Measurements from ENCODE around the gene HDC. TPM values are rescaled to one million over a fixed set of nuclear protein-coding genes. Genes with fewer than 3 reads are reported as not detected.

HDC gene
- total and polyA plus RNA-seq, 2 of the 13 experiments (the other 11 are each of a cell fraction or from before 2014, with no cell fraction given) = not detected

DNA sequence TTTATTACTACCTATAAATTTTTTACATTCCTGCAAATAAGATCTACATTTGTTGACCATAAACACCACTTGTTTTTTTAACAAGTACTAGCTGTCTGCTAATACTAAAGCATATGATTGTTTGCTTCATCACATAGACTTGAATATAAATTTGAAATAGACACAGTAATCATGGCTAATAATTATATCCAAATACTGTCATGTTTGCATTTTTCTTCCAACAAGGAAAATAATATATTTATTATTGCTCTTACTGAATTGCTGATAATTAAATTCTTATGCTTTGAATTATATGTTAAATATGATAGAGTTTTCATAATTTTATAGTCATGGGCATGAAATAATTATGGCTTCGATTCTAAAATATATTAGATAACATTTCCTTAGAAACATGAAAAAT is 40.5 kb downstream of the HDC start:
- WGBS (ENCODE audit: low lambda C conversion rate) = 98% methylated on average over 1 of the region's 1 CpG
- DNase-seq (ENCODE audit: low spot score) = no peak
- CTCF ChIA-PET (ENCODE audit: low intra/inter-chr PET ratio, low total read pairs) = no interaction called here

DNA sequence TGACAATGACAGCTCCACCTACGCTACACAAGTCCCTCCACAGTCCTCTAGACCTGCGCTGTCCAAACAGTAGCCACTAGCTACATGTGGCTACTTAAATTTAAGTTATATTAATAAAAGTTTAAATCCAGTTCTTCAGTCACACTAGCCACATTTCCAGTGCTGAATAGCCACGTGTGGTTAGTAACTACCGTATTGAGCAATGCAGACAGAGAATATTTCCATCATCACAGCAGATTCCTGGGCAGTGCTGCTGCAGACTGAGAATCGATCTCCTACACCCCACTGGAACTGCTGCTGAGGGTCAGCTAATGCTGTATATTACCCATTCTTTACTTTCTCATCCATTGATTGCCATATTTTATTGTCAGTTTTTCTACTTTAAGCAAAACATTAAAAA is 40.9 kb downstream of the HDC start:
- in situ Hi-C loops (cut with HindIII; ENCODE audit: extremely low pct_ligation_motif_present, low pct_unique_long_range_greater_than_20kb) (no loop called here), intact Hi-C loops (cut with micrococcal nuclease; ENCODE audit: unreplicated experiment) (loop anchor here (1.0 kb wide), 1 partner anchor 39 kb away; no protein-coding TSS in a partner anchor)
- H3K27me3 ChIP-seq (ENCODE audit: control insufficient read depth in 1 of 2, insufficient read depth in 2 of 2, low read length in 2 of 2) = no peaks in the 10 kb centered on the region
- no peak overlapping the region for H3K4me3 ChIP-seq (replicated peaks in 1 of 3; ENCODE audit: insufficient read depth in 1 of 3, low read depth in 2 of 3, low read length in 3 of 3)
- BruUV-seq (replicated peaks) = no TSS peak
- no peaks in the 10 kb centered on the region for H3K9me3 ChIP-seq (ENCODE audit: low read length)
- H4K20me1 ChIP-seq (ENCODE audit: insufficient read depth, low read length) = no peaks in the 10 kb centered on the region
- H3K36me3 ChIP-seq (replicated peaks in 1 of 2; ENCODE audit: control insufficient read depth in 1 of 2, insufficient read depth in 2 of 2, low read length in 2 of 2) = peaks cover 3 to 33% of the 10 kb centered on the region in 2 experiments
- ChIA-PET POLR2A (no interaction called here), CTCF (ENCODE audit: low intra/inter-chr PET ratio, low total read pairs) (no interaction called here)
- no peak overlapping the region for H3K27ac ChIP-seq (ENCODE audit: extremely low read length, insufficient read depth, low read length)
- 84% methylated on average over 5 of the region's 5 CpGs for WGBS (ENCODE audit: low lambda C conversion rate)
- no peak overlapping the region for H2AFZ ChIP-seq (ENCODE audit: low read length)
- no peak overlapping the region for H3K9ac ChIP-seq (ENCODE audit: insufficient read depth, low read depth, low read length)
- no peaks in the 10 kb centered on the region for H3K79me2 ChIP-seq (ENCODE audit: insufficient read depth, low read length)
- TF ChIP-seq SALL1 (CRISPR knock-in tag; IDR thresholded peaks at IDR 0.05) = no peak
- ATAC-seq (no peak), DNase-seq (ENCODE audit: low spot score) (no peak), FAIRE-seq (no peak)
- peaks cover 12% of the 10 kb centered on the region for H3K4me1 ChIP-seq (ENCODE audit: insufficient read depth, low read length)
- no peak overlapping the region for H3K4me2 ChIP-seq (ENCODE audit: low read depth, low read length)

More for the DNA sequence above, 40.5 kb downstream of the HDC start:
- peak; percentile 44; the same call in 1 of the 2 replicates for TF ChIP-seq MAFF (IDR thresholded peaks at IDR 0.05; ENCODE audit: low read depth, low read length)
- TF ChIP-seq FOXC1 (CRISPR knock-in tag; IDR thresholded peaks at IDR 0.05; ENCODE audit: borderline replicate concordance) = no peak
- TF ChIP-seq MAFK (conservative IDR thresholded peaks at IDR 0.05 in 1 of 2, IDR thresholded peaks at IDR 0.05 in 1 of 2; ENCODE audit: low read length in 2 of 2) = peak in 1 of 2 experiments; percentile 66; a peak in 3 of 4 replicates
- no peaks in the 10 kb centered on the region for H4K20me1 ChIP-seq (ENCODE audit: insufficient read depth, low read length)
- FAIRE-seq (no peak), ATAC-seq (no peak)
- peaks cover 12% of the 10 kb centered on the region for H3K4me1 ChIP-seq (ENCODE audit: insufficient read depth, low read length)
- no peak overlapping the region for H2AFZ ChIP-seq (ENCODE audit: low read length)
- H3K79me2 ChIP-seq (ENCODE audit: insufficient read depth, low read length) = no peaks in the 10 kb centered on the region
- no peak overlapping the region for H3K4me2 ChIP-seq (ENCODE audit: low read depth, low read length)
- H3K27ac ChIP-seq (ENCODE audit: extremely low read length, insufficient read depth, low read length) = no peak overlapping the region
- no peaks in the 10 kb centered on the region for H3K27me3 ChIP-seq (ENCODE audit: control insufficient read depth in 1 of 2, insufficient read depth in 2 of 2, low read length in 2 of 2)
- no peak overlapping the region for H3K4me3 ChIP-seq (replicated peaks in 1 of 3; ENCODE audit: insufficient read depth in 1 of 3, low read depth in 2 of 3, low read length in 3 of 3)
- H3K9me3 ChIP-seq (ENCODE audit: low read length) = no peaks in the 10 kb centered on the region
- in situ Hi-C loops (cut with HindIII; ENCODE audit: extremely low pct_ligation_motif_present, low pct_unique_long_range_greater_than_20kb) (no loop called here), intact Hi-C loops (cut with micrococcal nuclease; ENCODE audit: unreplicated experiment) (no loop called here)
- no TSS peak for BruUV-seq (replicated peaks)
- H3K9ac ChIP-seq (ENCODE audit: insufficient read depth, low read depth, low read length) = no peak overlapping the region
- POLR2A ChIA-PET = no interaction called here
- H3K36me3 ChIP-seq (replicated peaks in 1 of 2; ENCODE audit: control insufficient read depth in 1 of 2, insufficient read depth in 2 of 2, low read length in 2 of 2) = peaks cover 3 to 33% of the 10 kb centered on the region in 2 experiments
